Measurements from ENCODE around the gene MLLT6.
A peak's percentile ranks its signal among the peaks of the same experiment; 100 is the strongest.

The MLLT6 gene

GRCh38 chr17:38741921-38742410, 36.9 kb downstream of the MLLT6 start:
- no peak for DNase-seq (ENCODE audit: low read depth in 2 of 2)

- no peak for DNase-seq (ENCODE audit: low read depth in 2 of 2)
Observed at GRCh38 chr17:38742411-38743308, 37.6 kb downstream of the MLLT6 start.

GRCh38 chr17:38743556-38744171, 38.6 kb downstream of the MLLT6 start:
- DNase-seq (ENCODE audit: low read depth in 2 of 2): no peak

GRCh38 chr17:38745545-38745944, 40.5 kb downstream of the MLLT6 start:
- no peak for DNase-seq (ENCODE audit: low read depth in 2 of 2)

GRCh38 chr17:38746004-38746848, 41.2 kb downstream of the MLLT6 start:
- no peak for DNase-seq (ENCODE audit: low read depth in 2 of 2)

GRCh38 chr17:38746849-38747462, 41.9 kb downstream of the MLLT6 start:
- DNase-seq (ENCODE audit: low read depth in 2 of 2): no peak

- no peak for DNase-seq (ENCODE audit: low read depth in 2 of 2)
Observed at GRCh38 chr17:38747463-38748148, 42.5 kb downstream of the MLLT6 start.

GRCh38 chr17:38748149-38748891, 43.2 kb downstream of the MLLT6 start, which contains the start of gene PCGF2:
PCGF2 (minus strand) TSS chr17:38748336; CDS start chr17:38740402, 7,934 bp downstream.
- no peak for DNase-seq (ENCODE audit: low read depth in 2 of 2)

GRCh38 chr17:38748892-38749222, 43.8 kb downstream of the MLLT6 start:
- DNase-seq (ENCODE audit: low read depth in 2 of 2): no peak

- no peak for DNase-seq (ENCODE audit: low read depth in 2 of 2)
Observed at GRCh38 chr17:38749223-38750043, 44.4 kb downstream of the MLLT6 start.

- DNase-seq (ENCODE audit: low read depth in 2 of 2): no peak
Observed at GRCh38 chr17:38750044-38750311, 44.9 kb downstream of the MLLT6 start.

- no peak for DNase-seq (ENCODE audit: low read depth in 2 of 2)
Observed at GRCh38 chr17:38750312-38751121, 45.4 kb downstream of the MLLT6 start.

- DNase-seq (ENCODE audit: low read depth in 2 of 2): no peak
Observed at GRCh38 chr17:38751144-38751807, 46.2 kb downstream of the MLLT6 start.

- peak; percentile 67 to 88 for DNase-seq (ENCODE audit: low read depth in 2 of 2)
Observed at GRCh38 chr17:38751808-38752307, 46.8 kb downstream of the MLLT6 start.

- peak; percentile 88 to 91 for DNase-seq (ENCODE audit: low read depth in 2 of 2)
Observed at GRCh38 chr17:38752308-38753070, 47.4 kb downstream of the MLLT6 start, which contains the start of gene PSMB3. PSMB3 (plus strand) TSS chr17:38752741; CDS start chr17:38752827, 86 bp downstream.

- no peak for DNase-seq (ENCODE audit: low read depth in 2 of 2)
Observed at GRCh38 chr17:38753071-38753506, 48.0 kb downstream of the MLLT6 start.

GRCh38 chr17:38761612-38762011, 56.5 kb downstream of the MLLT6 start:
- no peak for DNase-seq (ENCODE audit: low read depth in 2 of 2)

Measured in stimulated activated CD4-positive, alpha-beta T cell treated with anti-CD3 and anti-CD28 coated beads, Interleukin-1b, Interleukin-23, amount 100 ng/mL, for 1 hour (primary cell).